Activated CD4-positive, alpha-beta memory T cell treated with anti-CD3 and anti-CD28 coated beads for 36 hours (primary cell): ENCODE measurements around the gene MAT2B. TPM values are rescaled to one million over a fixed set of nuclear protein-coding genes. Genes with fewer than 3 reads are reported as not detected.

Experiments
- CTCF ChIA-PET: fragments of 350-600 bp; sonication (Branson Sonifier 250); formaldehyde crosslinking; loops from one replicate; lab custom pipeline; 2021; ENCODE audit warnings: antibody characterized with exemption, inconsistent platforms; lab: Charles Lee
- POLR2A ChIA-PET: fragments of 350-600 bp; sonication (Branson Sonifier 250); formaldehyde crosslinking; loops from one replicate; lab custom pipeline; 2021; ENCODE audit warnings: antibody characterized with exemption; lab: Charles Lee
- DNase-seq: peaks from one replicate; pipeline ENCODE4 v3.0.0-alpha.2; 2020
- H3K27ac Mint-ChIP-seq: one replicate; pipeline ENCODE4 v1.8.0; 2021; ENCODE audit warnings: mixed read lengths
- H3K27me3 Mint-ChIP-seq: one replicate; pipeline ENCODE4 v1.8.0; 2021; ENCODE audit warnings: mixed read lengths
- H3K36me3 Mint-ChIP-seq: one replicate; pipeline ENCODE4 v1.8.0; 2021; ENCODE audit warnings: mixed read lengths
- H3K4me1 Mint-ChIP-seq: one replicate; pipeline ENCODE4 v1.8.0; 2021; ENCODE audit warnings: low read depth, mixed read lengths
- H3K4me3 Mint-ChIP-seq: one replicate; pipeline ENCODE4 v1.8.0; 2021; ENCODE audit warnings: mild to moderate bottlenecking, mixed read lengths
- H3K9me3 Mint-ChIP-seq: one replicate; pipeline ENCODE4 v1.8.0; 2021; ENCODE audit warnings: mixed read lengths
- intact Hi-C: fragments of 100-400 bp; cut with micrococcal nuclease; formaldehyde crosslinking; loops from one replicate; pipeline ENCODE4 v1.15.1; 2023
- total RNA-seq, 2 experiments: library from RNA; stranded (reverse); gene quantifications; one replicate each; pipeline ENCODE4 v1.2.3, GENCODE V29; 2021

MAT2B gene
- total RNA-seq = 100 to 1,000 TPM; 114 to 122 TPM

DNA sequence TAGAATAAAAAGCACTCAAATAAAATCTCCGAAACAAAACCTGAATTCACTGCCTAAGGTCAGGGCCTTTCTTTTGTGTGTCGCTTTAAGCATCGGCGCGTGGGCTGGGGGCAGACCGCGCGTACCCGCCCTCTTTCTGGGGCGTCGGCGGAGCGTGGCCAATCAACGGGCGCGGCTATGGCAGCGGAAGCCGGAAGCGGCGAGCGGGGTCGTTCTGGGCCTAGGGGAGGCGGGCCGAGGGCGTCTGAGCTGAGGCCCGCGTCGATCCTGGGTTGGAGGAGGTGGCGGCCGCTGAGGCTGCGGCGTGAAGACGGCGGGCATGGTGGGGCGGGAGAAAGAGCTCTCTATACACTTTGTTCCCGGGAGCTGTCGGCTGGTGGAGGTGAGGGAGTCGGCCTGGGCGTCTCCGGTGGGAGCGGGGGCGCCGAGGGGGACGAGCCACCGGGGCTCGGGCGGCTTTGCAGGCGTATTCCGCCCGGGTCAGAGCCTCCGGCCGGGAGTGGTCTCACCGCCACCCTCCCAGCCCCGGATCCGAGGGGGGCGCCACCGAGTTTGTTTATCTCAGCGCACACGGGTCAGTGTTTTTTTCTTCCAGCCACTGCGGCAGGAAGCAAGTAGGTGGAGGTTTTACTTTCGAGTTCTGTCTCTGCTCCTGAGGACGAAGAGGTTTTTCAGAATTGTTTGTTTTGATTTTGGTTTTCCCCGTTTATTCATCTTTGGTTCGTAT, at the start of gene MAT2B:
TSS of gene MAT2B (plus strand) at position 252 of the 727 bp plus-strand sequence. CDS start at position 320, 68 bp downstream.
- POLR2A ChIA-PET = interaction anchor here (1.2 to 8.4 kb wide), 3 partner anchors 16 to 68 kb away, joined by 4 to 235 read pairs (median 5); partner anchors contain the start of genes CCNG1, HMMR and NUDCD2
- Mint-ChIP-seq H3K27me3 (no peaks in the 10 kb centered on the region), H3K4me3 (peak within 1 kb of the TSS; percentile 95), H3K4me1 (peaks cover 28% of the 10 kb centered on the region), H3K36me3 (peaks cover 31% of the 10 kb centered on the region), H3K9me3 (no peaks in the 10 kb centered on the region), H3K27ac (peak within 1 kb of the TSS; percentile 100)
- intact Hi-C loops = loop anchor here (1.0 kb wide), 3 partner anchors 45 to 68 kb away; partner anchors contain the start of genes CCNG1, HMMR and NUDCD2
- CTCF ChIA-PET = interaction anchor here (0.7 to 3.8 kb wide), 6 partner anchors 11 to 68 kb away, joined by 3 to 47 read pairs (median 4); partner anchors contain the start of genes CCNG1, HMMR and NUDCD2
- DNase-seq = peak; percentile 97

- ChIA-PET CTCF (interaction anchor here (1.1 kb wide), 1 partner anchor 15 kb away, joined by 4 read pairs; no protein-coding TSS in a partner anchor), POLR2A (interaction anchor here (1.2 kb wide), 1 partner anchor 14 kb away, joined by 5 read pairs; no protein-coding TSS in a partner anchor)
- intact Hi-C loops = no loop called here
- Mint-ChIP-seq H3K27ac (peak overlapping the region; percentile 25), H3K36me3 (peaks cover 52% of the 10 kb centered on the region), H3K4me1 (peaks cover 29% of the 10 kb centered on the region), H3K27me3 (peaks cover 4% of the 10 kb centered on the region), H3K4me3 (no peak overlapping the region), H3K9me3 (no peaks in the 10 kb centered on the region)
- no peak for DNase-seq
Observed at GRCh38 chr5:163456029-163456589, 49.3 kb upstream of the MAT2B start.

DNA sequence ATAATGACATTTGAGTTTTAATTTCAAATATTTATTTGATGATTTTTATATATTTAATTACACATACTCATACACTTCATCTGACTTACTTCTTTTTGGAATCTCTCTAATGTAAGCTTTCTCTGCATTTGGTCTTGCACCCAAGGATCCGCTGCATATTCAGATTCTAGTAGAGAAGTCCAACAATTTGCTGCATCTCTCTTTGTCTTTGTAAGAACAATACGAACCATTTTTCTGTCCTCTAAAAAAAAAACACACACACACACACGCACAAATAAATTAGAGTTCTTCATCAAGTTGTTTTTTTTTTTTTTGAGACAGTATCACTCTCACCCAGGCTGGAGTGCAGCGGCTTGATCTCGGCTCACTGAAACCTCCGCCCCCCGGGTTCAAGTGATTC, 48.6 kb upstream of the MAT2B start:
- Mint-ChIP-seq H3K36me3 (peaks cover 47% of the 10 kb centered on the region), H3K4me1 (peaks cover 29% of the 10 kb centered on the region), H3K27me3 (peaks cover 4% of the 10 kb centered on the region), H3K27ac (no peak overlapping the region), H3K4me3 (no peak overlapping the region), H3K9me3 (no peaks in the 10 kb centered on the region)
- intact Hi-C loops = no loop called here
- POLR2A ChIA-PET = no interaction called here
- no peak for DNase-seq
- CTCF ChIA-PET = interaction anchor here (1.0 kb wide), 1 partner anchor 13 kb away, joined by 3 read pairs; no protein-coding TSS in a partner anchor

DNA sequence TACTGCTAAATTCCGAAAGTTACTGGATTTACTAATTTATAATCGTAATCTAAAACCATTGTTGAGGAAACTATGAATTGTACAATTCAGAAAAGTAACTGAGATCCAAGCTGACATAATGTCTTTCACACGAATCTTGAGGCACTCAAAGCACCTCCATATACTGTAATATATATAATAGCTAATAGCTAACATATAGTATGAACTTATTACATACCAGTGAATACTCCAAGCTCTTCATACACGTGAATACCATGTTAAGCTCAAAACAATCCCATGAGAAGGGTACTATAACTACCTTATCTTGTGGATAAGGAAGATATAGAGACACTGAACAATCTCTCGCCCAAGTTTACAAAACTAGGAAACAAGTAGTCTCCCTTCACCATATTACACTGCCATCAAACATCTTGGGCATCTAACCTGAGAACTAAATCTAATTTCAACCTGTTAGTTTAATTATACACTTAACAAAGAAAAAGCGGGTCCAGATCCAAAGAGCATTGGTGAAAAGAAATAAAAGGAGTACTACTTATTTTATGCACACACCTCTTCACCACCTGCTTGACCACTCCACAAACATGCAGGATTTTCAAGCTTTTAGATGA, 46.5 kb upstream of the MAT2B start:
- Mint-ChIP-seq H3K36me3 (peaks cover 43% of the 10 kb centered on the region), H3K4me1 (peaks cover 37% of the 10 kb centered on the region), H3K9me3 (no peaks in the 10 kb centered on the region), H3K27me3 (peaks cover 4% of the 10 kb centered on the region), H3K27ac (peak overlapping the region; percentile 100), H3K4me3 (peak overlapping the region; percentile 90)
- CTCF ChIA-PET = interaction anchor here (0.8 to 4.4 kb wide), 10 partner anchors 9 to 51 kb away, joined by 3 to 47 read pairs (median 4); partner anchors contain the start of gene MAT2B
- no peak for DNase-seq
- POLR2A ChIA-PET = interaction anchor here (5.2 to 6.2 kb wide), 2 partner anchors 18 to 48 kb away, joined by 130 to 235 read pairs; partner anchors contain the start of genes CCNG1 and MAT2B
- intact Hi-C loops = no loop called here

DNA sequence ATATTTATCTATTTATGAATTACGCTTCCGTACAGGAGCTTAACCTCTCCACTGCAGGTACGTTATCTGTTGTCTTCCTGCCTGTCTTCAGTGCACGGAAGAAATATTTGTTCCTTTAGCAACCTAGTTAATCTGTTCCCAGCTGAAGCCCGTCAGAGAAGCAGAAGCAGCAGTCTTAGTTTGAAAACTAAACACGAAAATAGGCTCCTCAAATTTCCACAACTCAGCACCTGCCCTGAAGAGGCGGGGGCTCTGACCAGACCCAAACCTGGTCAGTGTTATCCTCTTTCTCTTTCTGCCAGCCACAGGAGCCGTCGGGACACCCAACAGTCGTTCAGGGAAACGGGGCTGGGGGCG, 46.0 kb upstream of the MAT2B start:
- ChIA-PET CTCF (interaction anchor here (0.8 to 4.4 kb wide), 9 partner anchors 9 to 51 kb away, joined by 3 to 47 read pairs (median 4); partner anchors contain the start of gene MAT2B), POLR2A (interaction anchor here (1.6 to 6.2 kb wide), 3 partner anchors 18 to 47 kb away, joined by 3 to 235 read pairs (median 130); partner anchors contain the start of genes CCNG1 and MAT2B)
- Mint-ChIP-seq H3K9me3 (no peaks in the 10 kb centered on the region), H3K27me3 (peaks cover 4% of the 10 kb centered on the region), H3K4me3 (peak overlapping the region; percentile 90), H3K4me1 (peaks cover 37% of the 10 kb centered on the region), H3K36me3 (peaks cover 44% of the 10 kb centered on the region), H3K27ac (peak overlapping the region; percentile 100)
- no peak for DNase-seq
- intact Hi-C loops = no loop called here

GRCh38 chr5:163459819-163460561, 45.4 kb upstream of the MAT2B start, which contains the start of gene NUDCD2:
TSS of gene NUDCD2 (minus strand) at chr5:163460102. CDS start at chr5:163460050, 52 bp downstream.
- POLR2A ChIA-PET = interaction anchor here (0.9 to 6.2 kb wide), 4 partner anchors 18 to 56 kb away, joined by 3 to 235 read pairs (median 67); partner anchors contain the start of genes CCNG1 and MAT2B
- H3K27me3 Mint-ChIP-seq = peaks cover 4% of the 10 kb centered on the region
- H3K4me3 Mint-ChIP-seq = peak within 1 kb of the TSS; percentile 96
- peak within 1 kb of the TSS; percentile 100 for H3K27ac Mint-ChIP-seq
- CTCF ChIA-PET = interaction anchor here (0.7 to 4.4 kb wide), 15 partner anchors 10 to 104 kb away, joined by 3 to 47 read pairs (median 4); partner anchors contain the start of genes CCNG1 and MAT2B
- no peaks in the 10 kb centered on the region for H3K9me3 Mint-ChIP-seq
- DNase-seq = peak; percentile 97
- intact Hi-C loops = loop anchor here (1.0 kb wide), 2 partner anchors 23 to 46 kb away; partner anchors contain the start of gene CCNG1
- peaks cover 37% of the 10 kb centered on the region for H3K4me1 Mint-ChIP-seq
- H3K36me3 Mint-ChIP-seq = peaks cover 44% of the 10 kb centered on the region

- Mint-ChIP-seq H3K27ac (peak within 1 kb of the TSS; percentile 100), H3K4me3 (peak within 1 kb of the TSS; percentile 96), H3K27me3 (peaks cover 4% of the 10 kb centered on the region), H3K9me3 (no peaks in the 10 kb centered on the region), H3K4me1 (peaks cover 33% of the 10 kb centered on the region), H3K36me3 (peaks cover 39% of the 10 kb centered on the region)
- intact Hi-C loops = loop anchor here (1.0 kb wide), 2 partner anchors 23 to 46 kb away; partner anchors contain the start of gene CCNG1
- POLR2A ChIA-PET = interaction anchor here (0.9 to 6.2 kb wide), 4 partner anchors 17 to 55 kb away, joined by 3 to 235 read pairs (median 67); partner anchors contain the start of genes CCNG1 and MAT2B
- DNase-seq = no peak
- CTCF ChIA-PET = interaction anchor here (0.7 to 4.4 kb wide), 9 partner anchors 13 to 104 kb away, joined by 3 to 47 read pairs (median 6); partner anchors contain the start of genes CCNG1 and MAT2B
Observed at GRCh38 chr5:163460562-163461171, 44.8 kb upstream of the MAT2B start, which contains the start of gene HMMR. TSS of gene HMMR (plus strand) at chr5:163460632. CDS start at chr5:163460693, 61 bp downstream.

DNA sequence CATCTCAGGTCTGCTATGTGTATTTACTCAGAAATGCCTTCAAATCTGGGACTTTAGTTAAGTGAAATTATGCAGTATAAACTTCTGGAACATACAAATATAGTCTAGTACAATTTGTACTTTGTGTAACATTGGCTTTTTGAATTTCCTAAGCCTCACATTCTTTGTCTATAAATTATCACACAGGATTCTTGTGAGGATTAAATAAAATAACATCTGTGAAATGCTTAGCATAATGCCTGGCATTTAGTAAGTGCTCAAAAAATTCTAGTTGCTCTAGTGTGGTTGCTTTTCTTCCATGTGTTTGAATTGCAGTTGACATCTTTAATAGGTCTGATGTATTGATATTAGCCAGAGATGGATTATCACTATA, 42.4 kb upstream of the MAT2B start:
- H3K4me1 Mint-ChIP-seq = peaks cover 24% of the 10 kb centered on the region
- DNase-seq = no peak
- intact Hi-C loops = no loop called here
- H3K9me3 Mint-ChIP-seq = no peaks in the 10 kb centered on the region
- POLR2A ChIA-PET = interaction anchor here (0.7 to 6.2 kb wide), 2 partner anchors 34 to 44 kb away, joined by 3 to 235 read pairs; partner anchors contain the start of gene MAT2B
- H3K27ac Mint-ChIP-seq = peak overlapping the region; percentile 33
- H3K4me3 Mint-ChIP-seq = no peak overlapping the region
- CTCF ChIA-PET = interaction anchor here (0.6 to 1.0 kb wide), 2 partner anchors 26 to 47 kb away, joined by 3 read pairs; partner anchors contain the start of gene CCNG1
- H3K36me3 Mint-ChIP-seq = peaks cover 31% of the 10 kb centered on the region
- H3K27me3 Mint-ChIP-seq = peaks cover 4% of the 10 kb centered on the region

DNA sequence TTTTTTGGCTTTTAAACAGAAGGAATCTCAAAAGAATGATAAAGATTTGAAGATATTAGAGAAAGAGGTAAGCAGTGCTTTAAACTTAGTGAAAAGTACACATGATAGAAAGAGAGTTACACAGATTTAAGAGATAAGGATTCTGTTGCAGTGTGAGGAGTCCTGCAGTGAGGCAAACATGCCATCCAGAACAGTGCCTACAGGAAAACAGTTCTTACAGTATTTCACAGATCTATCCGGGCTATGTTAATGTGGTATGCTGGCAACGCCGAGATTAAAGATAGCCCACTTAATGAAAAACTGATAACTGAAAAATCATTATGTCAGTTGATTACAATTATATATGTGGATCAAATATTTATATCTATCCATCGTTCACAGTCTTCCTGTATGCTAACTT, 37.7 kb upstream of the MAT2B start:
- Mint-ChIP-seq H3K27me3 (no peaks in the 10 kb centered on the region), H3K36me3 (peaks cover 44% of the 10 kb centered on the region), H3K4me1 (peaks cover 15% of the 10 kb centered on the region), H3K4me3 (no peak overlapping the region), H3K27ac (no peak overlapping the region), H3K9me3 (no peaks in the 10 kb centered on the region)
- POLR2A ChIA-PET = interaction anchor here (0.6 kb wide), 1 partner anchor 30 kb away, joined by 3 read pairs; no protein-coding TSS in a partner anchor
- DNase-seq = no peak
- intact Hi-C loops = no loop called here
- CTCF ChIA-PET = interaction anchor here (1.4 kb wide), 1 partner anchor 38 kb away, joined by 4 read pairs; the partner anchor contains the start of gene MAT2B
